ENCODE measurements around the gene ORAI3.

The ORAI3 gene

DNA sequence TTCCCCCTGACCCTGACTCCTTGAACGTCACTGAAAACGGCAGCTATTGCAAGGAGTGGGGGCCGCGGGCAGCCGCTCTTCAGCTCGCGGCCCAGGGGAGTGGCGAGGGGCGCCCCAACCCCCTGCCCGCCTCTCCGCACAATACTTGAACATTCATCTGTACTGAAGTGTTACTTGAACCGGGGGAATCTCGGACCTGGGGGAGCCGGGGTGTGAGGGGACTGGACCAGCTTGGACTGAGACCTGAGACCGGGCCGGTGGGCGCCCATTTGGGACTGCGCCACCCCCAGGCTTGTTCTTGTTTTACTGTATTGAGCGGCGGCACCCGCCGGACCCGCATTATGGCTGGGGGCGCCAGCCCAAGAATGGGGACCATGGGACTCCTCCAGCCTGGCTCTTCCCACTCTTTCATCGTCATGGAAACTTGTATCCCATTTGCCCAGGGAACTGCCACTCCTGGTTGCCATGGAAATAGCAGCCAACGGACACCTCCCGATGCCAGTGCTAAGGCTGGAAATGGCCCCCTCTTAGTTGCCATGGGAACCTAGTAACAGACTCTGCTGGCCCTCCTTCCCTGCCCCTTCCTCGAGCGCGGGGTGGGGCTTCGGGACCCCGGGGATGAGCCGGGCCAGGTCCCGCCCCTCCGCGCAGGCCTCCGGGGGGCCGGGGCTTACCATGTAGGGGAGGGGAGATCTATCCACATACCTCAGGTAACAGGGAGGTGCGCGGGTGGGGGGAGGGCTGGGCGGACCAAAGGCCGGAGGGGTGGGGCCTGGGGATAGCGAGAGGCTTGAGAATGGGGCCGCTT, 805 bp upstream of the ORAI3 start:
- peak; percentile 97 for DNase-seq

- peak; percentile 90 for DNase-seq
These were observed 1.0 kb downstream of the ORAI3 start for GRCh38 chr16:30949650-30950515.

DNA sequence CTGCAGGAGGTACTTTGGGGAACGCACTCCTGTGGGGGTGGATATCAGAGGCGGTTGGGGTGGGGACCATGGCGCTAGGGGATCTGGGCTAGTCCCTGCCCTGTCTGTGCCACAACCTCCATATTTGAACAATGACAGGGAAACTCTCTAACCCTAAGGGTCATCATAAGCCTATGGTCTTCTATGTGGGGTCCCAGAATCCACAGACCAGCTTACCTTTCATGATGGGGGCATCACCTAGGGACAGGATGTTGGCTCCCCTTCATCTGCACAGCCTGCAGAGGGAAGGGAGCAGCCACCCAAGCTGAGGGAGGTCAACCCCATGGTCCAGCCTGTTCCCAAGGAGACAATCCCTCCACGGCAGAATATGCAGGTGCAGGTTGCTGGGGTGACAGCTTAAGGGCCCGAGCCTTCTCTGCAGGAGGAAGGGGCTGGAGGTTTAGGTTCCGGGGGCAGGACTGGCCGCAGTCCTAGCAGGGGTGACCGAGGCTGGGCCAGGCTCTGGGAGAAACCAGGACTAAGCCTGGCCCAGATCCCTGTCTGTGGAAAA, 1.7 kb downstream of the ORAI3 start:
- DNase-seq = no peak

DNA sequence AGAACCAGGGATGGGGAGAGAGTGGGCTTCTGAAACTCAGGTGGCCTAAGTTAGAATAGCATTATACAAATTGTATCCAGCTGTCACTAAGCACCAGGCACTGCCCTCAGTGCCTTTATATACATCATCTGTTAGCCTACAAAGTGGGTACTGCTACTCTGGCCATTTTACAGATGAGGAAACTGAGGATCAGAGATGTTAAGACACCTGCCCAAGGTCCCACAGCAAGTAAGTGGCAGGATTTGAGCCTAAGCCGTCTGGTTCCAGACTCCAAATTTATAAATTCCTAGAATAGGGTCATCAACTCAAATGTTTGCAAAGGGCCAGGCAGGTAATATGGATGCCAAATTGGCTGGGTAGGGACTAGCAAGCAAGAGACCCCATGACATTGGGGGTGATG, 2.3 kb downstream of the ORAI3 start:
- no peak for DNase-seq

GRCh38 chr16:30951750-30952149, 2.9 kb downstream of the ORAI3 start:
- no peak for DNase-seq

DNA sequence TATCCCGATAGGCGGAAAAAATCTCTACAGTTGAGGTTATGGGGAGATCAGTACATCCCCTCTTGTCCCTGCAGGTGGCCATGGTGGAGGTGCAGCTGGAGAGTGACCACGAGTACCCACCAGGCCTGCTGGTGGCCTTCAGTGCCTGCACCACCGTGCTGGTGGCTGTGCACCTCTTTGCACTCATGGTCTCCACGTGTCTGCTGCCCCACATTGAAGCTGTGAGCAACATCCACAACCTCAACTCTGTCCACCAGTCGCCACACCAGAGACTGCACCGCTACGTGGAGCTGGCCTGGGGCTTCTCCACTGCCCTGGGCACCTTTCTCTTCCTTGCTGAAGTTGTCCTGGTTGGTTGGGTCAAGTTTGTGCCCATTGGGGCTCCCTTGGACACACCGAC, 4.2 kb downstream of the ORAI3 start:
- DNase-seq = no peak

GRCh38 chr16:30953511-30954124, 4.8 kb downstream of the ORAI3 start:
- DNase-seq = peak; percentile 34

DNA sequence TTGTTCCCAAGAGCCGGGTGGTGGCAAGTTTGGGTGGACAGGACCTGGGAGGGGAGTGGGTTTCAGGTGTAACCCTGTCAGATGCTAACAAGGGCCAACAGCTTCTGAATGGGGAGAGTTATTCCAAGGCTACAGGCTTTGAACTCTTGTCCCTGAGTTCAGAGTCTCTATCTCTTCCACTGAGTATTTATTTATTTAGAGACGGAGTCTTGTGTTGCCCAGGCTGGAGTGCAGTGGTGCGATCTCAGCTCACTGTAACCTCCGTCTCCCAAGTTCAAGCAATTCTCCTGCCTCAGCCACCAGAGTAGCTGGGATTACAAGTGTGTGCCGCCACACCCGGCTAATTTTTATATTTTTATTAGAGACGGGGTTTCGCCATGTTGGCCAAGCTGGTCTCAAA, 6.1 kb downstream of the ORAI3 start:
- DNase-seq = no peak

DNA sequence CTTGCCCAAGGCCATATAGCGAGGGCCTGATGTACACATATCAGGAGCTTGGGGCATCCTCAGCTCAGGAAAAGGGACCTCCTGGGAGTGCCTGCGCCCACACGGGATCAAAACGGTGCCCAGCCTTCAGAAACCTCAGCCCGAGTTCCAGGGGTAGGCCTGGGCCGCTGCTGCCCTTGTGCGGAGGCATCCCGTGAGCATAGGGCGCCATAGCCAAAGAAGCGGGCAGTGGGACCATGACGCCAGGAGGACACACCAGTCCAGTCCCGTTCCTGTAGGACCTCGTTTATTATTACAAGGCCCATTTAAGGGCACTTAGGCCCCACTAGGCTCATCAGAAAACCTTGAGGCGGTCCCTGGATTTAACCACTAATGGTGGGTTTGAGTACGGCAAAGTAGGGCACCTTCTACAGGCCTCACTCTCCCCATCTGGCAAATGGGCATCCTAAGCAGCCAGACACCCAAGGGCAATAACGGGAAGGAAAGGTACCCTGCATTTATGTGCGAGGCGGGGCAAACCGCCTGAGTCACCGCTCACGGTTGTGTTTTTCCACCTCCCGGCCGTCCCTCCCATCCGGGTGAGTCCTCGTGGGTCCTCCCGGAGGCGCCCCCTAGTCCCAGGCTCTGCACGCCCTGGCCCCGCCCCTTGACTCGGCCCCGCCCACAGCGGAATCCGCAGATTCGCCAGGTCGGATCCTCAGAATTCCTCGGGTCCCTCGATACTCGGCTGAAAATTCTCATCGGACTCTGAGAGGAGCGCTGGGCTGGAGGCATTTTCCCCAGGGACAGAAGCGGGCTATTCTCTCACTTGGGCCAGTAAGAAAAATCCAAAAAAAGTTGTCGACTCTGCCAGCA, 8.0 kb downstream of the ORAI3 start:
- DNase-seq = peak; percentile 90

GRCh38 chr16:30957456-30958174, 8.7 kb downstream of the ORAI3 start, which contains the start of gene SETD1A:
Gene SETD1A, plus strand, starts transcription at chr16:30957754. Its CDS starts 978 bp downstream, at chr16:30958732.
- peak; percentile 92 for DNase-seq

DNA sequence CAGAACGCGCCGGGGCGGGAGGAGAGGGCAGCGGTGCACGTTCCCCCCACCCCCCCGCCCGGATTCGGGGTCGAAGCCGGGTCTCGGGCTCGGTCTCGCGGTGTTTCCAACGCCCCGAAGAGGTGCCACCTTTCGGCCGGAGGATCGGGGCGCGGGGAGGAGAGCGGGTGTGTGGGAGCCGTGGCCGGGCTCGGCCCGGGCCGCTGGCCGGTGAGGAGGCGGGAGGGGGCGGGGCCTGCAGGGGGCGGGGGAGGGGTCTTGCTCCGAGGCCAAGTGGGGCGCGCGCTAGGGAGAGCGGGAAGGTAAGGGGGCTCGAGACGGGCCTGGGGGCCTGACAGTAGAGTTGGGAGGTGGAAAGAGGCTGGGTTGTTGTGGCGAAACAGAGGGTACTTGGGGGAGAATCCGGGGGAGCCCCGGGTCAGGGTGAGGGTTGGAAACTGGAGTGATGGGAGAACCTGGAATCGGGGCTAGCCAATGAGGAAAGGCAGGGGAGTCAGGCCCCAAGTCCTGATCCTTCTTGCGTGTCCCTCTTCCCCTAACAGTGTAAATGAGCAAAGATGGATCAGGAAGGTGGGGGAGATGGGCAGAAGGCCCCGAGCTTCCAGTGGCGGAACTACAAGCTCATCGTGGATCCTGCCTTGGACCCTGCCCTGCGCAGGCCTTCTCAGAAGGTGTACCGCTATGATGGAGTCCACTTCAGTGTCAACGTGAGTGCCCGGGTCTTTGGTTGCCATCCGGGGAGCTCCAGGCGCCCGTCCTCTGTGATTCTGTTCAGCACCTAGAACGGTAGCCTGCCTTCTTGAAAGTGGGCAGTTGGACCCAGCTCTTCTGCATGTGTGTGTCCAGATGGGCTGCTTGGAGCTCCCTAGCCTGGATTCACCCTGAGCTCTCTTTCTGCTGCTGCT, 9.6 kb downstream of the ORAI3 start:
- DNase-seq = peak; percentile 56

GRCh38 chr16:30961384-30961783, 12.5 kb downstream of the ORAI3 start:
- DNase-seq = no peak

GRCh38 chr16:30963925-30964511, 15.2 kb downstream of the ORAI3 start:
- DNase-seq = no peak

DNA sequence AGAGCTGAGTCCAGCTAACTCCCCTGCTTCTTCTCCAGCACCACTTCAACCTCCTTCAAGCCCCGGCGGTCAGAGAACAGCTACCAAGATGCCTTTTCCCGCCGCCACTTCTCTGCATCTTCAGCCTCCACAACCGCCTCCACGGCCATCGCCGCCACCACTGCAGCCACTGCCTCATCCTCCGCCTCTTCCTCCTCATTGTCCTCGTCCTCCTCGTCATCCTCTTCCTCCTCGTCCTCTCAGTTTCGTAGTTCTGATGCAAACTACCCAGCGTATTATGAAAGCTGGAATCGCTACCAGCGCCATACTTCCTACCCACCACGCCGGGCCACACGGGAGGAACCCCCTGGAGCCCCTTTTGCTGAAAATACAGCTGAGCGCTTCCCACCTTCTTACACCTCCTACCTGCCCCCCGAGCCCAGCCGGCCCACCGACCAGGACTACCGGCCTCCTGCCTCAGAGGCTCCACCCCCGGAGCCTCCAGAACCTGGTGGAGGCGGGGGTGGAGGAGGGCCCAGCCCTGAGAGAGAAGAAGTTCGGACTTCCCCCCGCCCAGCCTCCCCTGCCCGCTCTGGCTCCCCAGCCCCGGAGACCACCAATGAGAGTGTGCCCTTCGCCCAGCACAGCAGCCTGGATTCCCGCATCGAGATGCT, 15.8 kb downstream of the ORAI3 start:
- DNase-seq = no peak

- DNase-seq = no peak
These were observed 16.6 kb downstream of the ORAI3 start for GRCh38 chr16:30965436-30965835.

- DNase-seq = no peak
These were observed 17.3 kb downstream of the ORAI3 start for GRCh38 chr16:30966033-30966619.

DNA sequence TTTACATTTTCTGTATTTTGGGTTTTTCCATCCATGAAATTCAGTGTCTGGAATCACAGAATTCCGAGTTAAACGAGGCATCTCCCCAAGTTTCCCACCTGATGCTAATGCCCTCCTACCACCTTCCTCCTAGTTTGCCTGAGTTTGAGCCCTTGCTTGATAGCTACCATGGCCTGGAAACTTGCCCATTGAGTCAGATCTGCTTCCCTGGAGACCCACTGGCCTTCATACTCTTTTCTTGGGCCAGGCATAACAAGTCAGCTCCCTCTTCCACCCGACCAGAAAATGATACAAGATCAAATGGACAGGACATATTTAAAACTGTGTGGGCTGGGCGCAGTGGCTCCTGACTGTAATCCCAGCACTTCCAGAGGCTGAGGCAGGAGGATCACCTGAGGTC, 18.9 kb downstream of the ORAI3 start:
- DNase-seq = no peak

DNA sequence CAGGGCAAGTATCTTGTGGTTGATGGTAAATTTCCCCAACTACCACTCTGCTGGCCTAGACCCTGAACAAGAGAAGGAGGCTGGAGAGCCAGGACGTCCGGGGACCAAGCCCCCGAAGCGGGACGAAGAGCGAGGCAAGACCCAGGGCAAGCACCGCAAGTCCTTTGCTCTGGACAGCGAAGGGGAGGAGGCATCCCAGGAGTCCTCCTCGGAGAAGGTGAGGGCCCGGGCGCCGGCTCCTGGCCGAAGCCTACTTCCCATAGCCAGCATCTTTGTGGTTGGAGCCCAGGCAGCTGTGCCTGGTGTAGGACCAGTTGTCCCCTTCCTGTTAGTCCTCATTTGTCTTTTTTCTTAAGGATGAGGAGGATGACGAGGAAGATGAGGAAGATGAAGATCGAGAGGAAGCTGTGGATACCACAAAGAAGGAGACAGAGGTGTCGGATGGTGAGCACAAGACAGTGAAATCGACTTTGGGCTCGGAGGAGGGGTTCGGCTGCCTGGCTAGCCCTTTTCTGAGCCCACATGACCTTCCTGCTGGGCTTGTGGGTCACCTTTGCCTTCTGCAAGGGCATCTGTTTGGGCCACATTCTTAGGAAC, 20.5 kb downstream of the ORAI3 start:
- DNase-seq = no peak

GRCh38 chr16:30971298-30971697, 22.4 kb downstream of the ORAI3 start:
- no peak for DNase-seq
